Heart left ventricle (tissue), 16 donors: ENCODE results near the gene CNNM3. TPM values are rescaled to one million over a fixed set of nuclear protein-coding genes. Genes with fewer than 3 reads are reported as not detected.

Source experiments
- ATAC-seq, 4 donors: fragments of 200-7000 bp; cut with Tn5 transposase; one replicate each; pipeline ENCODE4 v1.9.1; 2020 to 2022; ENCODE audit warnings: moderate library complexity in 4 of 4, mild to moderate bottlenecking in 3 of 4, moderate number of reproducible peaks in 1 of 4
- DNase-seq, 5 donors: peaks; one replicate each; pipeline ENCODE4 v3.0.0-alpha.2; 2020
- H3K27ac ChIP-seq, 12 donors: fragments of 200-600 bp; sonication (generic) in 4 of 12; one replicate each; pipeline versions ENCODE4 v1.5.0 to v1.8.0; 2016 to 2022; ENCODE audit warnings: mild to moderate bottlenecking in 2 of 12
- H3K27me3 ChIP-seq, 9 donors: fragments of 200-600 bp; sonication (generic) in 2 of 9; one replicate each; pipeline versions ENCODE4 v1.5.1 to v1.8.0; 2016 to 2022; ENCODE audit warnings: mild to moderate bottlenecking in 3 of 9
- H3K36me3 ChIP-seq, 9 donors: fragments of 200-600 bp; sonication (generic) in 2 of 9; one replicate each; pipeline versions ENCODE4 v1.5.0 to v1.8.0; 2018 to 2022; ENCODE audit warnings: mild to moderate bottlenecking in 2 of 9
- H3K4me1 ChIP-seq, 12 donors: fragments of 200-600 bp; sonication (generic) in 4 of 12; one replicate each; pipeline versions ENCODE4 v1.5.0 to v1.8.0; 2016 to 2022; ENCODE audit warnings: mild to moderate bottlenecking in 3 of 12
- H3K4me3 ChIP-seq, 12 donors: fragments of 200-600 bp; sonication (generic) in 4 of 12; one replicate each; pipeline versions ENCODE4 v1.5.0 to v1.8.0; 2017 to 2022; ENCODE audit warnings: mild to moderate bottlenecking in 9 of 12, moderate library complexity in 4 of 12
- H3K9me3 ChIP-seq, 12 donors: fragments of 200-600 bp; sonication (generic) in 4 of 12; one replicate each; pipeline versions ENCODE4 v1.5.0 to v1.8.0; 2016 to 2022; ENCODE audit warnings: mild to moderate bottlenecking in 1 of 12
- POLR2A ChIP-seq, 2 donors: fragments of 450-650 bp; IDR thresholded peaks; one replicate each; pipeline ENCODE4 v1.6.1; 2017; ENCODE audit warnings: antibody characterized with exemption in 2 of 2, mild to moderate bottlenecking in 2 of 2, moderate library complexity in 2 of 2
- WGBS, 4 donors: extraction: QIAGEN DNeasy Blood & Tissue Kit in 2 of 4; methylation state at CpG; one replicate each; pipeline versions ENCODE4 v1.1.5 to v1.1.7; 2013 to 2018; 5-methylcytosine and 5-hydroxymethylcytosine counted together
- intact Hi-C, 10 donors: fragments of 100-400 bp; cut with DNase I; formaldehyde crosslinking; loops; one replicate each; pipeline versions ENCODE4 v1.11.1 to v1.14.2; 2022
- polyA plus RNA-seq, 2 donors: library from polyadenylated mRNA; stranded (reverse); fragments of 200-250 nt; gene quantifications; one replicate each; pipeline ENCODE4 v1.2.3, GENCODE V29; 2013
- total RNA-seq, 9 donors: library from RNA; depleted of rRNA in 2 of 9; stranded (reverse); fragments of >200 nt in 2 of 9; fragmentation: NEBNext Ultra II Directional in 3 of 9; extraction: Animal tissue kit (Norgen Biotek cat#: 25700) in 3 of 9; gene quantifications; one replicate each; pipeline versions ENCODE4 v1.1.0 to v1.2.4, GENCODE V29; 2016 to 2023
- TF ChIP-seq, protein P1 (sequence below), 12 donors: fragments of 200-600 bp; sonication (generic) in 4 of 12; IDR thresholded peaks; one replicate each; pipeline versions ENCODE4 v1.5.0 to v1.8.0; 2018 to 2022; ENCODE audit warnings: antibody characterized with exemption in 12 of 12, mild to moderate bottlenecking in 5 of 12
- donor health status: ischemic (EF 13 %, LVEDD 7.1; RV severe dilation, severe dysfunction).
- donor health status: healthy with polysubstance abuse.
- donor health status: DM: no; HTN: yes; CAD: no.
- donor health status: DM: no; HTN: no; CAD: no.
- donor health status: ischemic (EF 25% LVEDD 6.9; RV normal size, moderate dysfunction).
- donor health status: ischemic (EF 25% LVEDD 5.7; RV mildly dilated, moderate dysfunction).
- donor health status: healthy.
- donor health status: DM: yes; HTN: yes; CAD: no.
- donor health status: ischemic (EF 35%, LVEDD 5.7; RV mildly dilated, moderate dysfunction).
- donor health status: nonischemic (EF 11% LVEDD 7.7; RV severe dilation, severe dysfunction).
- donor health status: DM: yes; HTN: yes; CAD: no.
- donor health status: PGD.
- donor health status: ischemic (EF 29% LVEDD 5.4; RV normal size, mild dysfunction).
- donor health status: nonischemic (EF 23%, LVEDD 6.1; RV moderate dilation, normal function).

CNNM3 gene
- total and polyA plus RNA-seq, 11 donors = 5.1 to 17.7 (median 10.2) TPM

DNA sequence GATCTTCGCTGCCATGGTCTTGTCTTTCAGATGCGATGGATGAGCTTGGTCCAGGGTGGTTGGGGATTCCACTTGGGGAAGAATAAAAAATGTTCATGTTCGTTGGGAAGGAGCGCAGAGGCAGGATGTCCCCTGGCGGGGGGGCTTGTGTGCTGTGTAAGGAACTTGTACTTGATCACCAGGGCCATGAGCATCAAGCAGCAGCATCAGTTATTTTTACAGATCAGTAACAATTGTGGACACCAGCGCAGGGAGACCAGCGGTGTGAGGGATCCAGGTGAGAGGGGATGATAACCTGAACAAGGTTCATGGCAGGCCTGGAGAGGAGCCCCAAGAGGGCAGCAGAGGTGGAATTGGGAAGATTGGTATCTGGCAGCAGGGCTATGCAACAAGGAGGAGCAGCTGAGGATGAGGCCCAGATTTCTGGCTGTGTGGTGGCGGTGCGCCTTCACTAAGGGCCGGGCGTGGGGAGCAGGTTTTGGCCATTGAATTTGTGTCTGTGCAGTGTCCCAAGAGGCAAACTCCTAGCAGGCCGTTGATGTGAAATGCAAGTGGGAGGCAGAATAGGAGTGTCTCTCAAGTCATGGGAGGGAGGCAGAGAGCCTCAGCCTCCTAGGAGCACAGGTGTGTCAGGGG, 3.9 kb downstream of the CNNM3 start:
- peak overlapping the region in 1 of 12 donors; percentile 1 for H3K4me3 ChIP-seq

DNA sequence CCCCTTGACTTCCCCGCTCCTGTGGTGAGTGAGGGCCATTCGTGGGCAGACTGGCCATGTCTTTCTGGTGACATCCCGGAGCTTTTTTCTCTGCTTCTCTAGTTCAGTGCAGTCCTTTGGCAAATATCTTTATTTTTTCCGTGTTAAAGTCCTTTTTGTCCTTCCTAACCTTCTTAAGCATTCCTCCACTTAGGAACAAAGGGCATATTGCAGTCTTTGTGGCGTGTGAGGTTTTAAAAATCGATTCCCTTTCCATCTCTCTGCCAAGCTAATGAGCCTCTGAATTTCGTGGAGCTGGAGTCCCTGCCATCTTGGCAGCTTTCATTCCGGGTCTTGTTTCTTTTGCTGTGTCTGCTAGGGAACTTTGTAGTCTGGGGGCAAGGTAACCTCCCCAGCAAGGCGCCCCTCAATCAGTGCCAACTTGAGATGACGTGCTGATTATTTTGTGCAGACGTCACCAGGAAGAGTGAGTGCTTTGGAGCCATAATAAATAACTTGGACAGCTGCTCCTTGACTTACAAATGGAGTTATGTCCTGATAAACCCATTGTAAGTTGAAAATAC, 5.1 kb downstream of the CNNM3 start:
- Histone ChIP-seq H3K9me3 (no peaks in the 10 kb centered on the region), H3K36me3 (peaks cover 0 to 44% (median 27%) of the 10 kb centered on the region in 9 donors), H3K4me3 (no peak overlapping the region), H3K4me1 (peaks cover 3 to 71% (median 51%) of the 10 kb centered on the region in 12 donors), H3K27ac (no peak overlapping the region), H3K27me3 (no peaks in the 10 kb centered on the region)
- WGBS, 4 donors = 70 to 77% (median 75%) methylated on average over 11 of the region's 11 CpGs
- ATAC-seq (no peak), DNase-seq (no peak)
- intact Hi-C loops = no loop called here
- no peak for TF ChIP-seq POLR2A (IDR thresholded peaks at IDR 0.05)
- TF ChIP-seq, protein P1, sequence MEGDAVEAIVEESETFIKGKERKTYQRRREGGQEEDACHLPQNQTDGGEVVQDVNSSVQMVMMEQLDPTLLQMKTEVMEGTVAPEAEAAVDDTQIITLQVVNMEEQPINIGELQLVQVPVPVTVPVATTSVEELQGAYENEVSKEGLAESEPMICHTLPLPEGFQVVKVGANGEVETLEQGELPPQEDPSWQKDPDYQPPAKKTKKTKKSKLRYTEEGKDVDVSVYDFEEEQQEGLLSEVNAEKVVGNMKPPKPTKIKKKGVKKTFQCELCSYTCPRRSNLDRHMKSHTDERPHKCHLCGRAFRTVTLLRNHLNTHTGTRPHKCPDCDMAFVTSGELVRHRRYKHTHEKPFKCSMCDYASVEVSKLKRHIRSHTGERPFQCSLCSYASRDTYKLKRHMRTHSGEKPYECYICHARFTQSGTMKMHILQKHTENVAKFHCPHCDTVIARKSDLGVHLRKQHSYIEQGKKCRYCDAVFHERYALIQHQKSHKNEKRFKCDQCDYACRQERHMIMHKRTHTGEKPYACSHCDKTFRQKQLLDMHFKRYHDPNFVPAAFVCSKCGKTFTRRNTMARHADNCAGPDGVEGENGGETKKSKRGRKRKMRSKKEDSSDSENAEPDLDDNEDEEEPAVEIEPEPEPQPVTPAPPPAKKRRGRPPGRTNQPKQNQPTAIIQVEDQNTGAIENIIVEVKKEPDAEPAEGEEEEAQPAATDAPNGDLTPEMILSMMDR (IDR thresholded peaks at IDR 0.05) = no peak

More for the DNA sequence above, 3.9 kb downstream of the CNNM3 start:
- no peaks in the 10 kb centered on the region for H3K9me3 ChIP-seq
- H3K27ac ChIP-seq = peak overlapping the region in 1 of 12 donors; percentile 63
- H3K36me3 ChIP-seq = peaks cover 0 to 32% (median 15%) of the 10 kb centered on the region in 9 donors
- no peaks in the 10 kb centered on the region for H3K27me3 ChIP-seq
- 81 to 90% (median 87%) methylated on average over 12 of the region's 12 CpGs for WGBS, 4 donors
- DNase-seq (peak in 1 of 5 donors; percentile 26), ATAC-seq (no peak)
- intact Hi-C loops = loop anchor here in 2 of 10 donors (10.0 kb wide), 2 partner anchors 185 to 285 kb away; partner anchors contain the start of genes ARID5A (in 1 of the 2) and KANSL3 (in 1 of the 2)
- peaks cover 3 to 77% (median 55%) of the 10 kb centered on the region in 12 donors for H3K4me1 ChIP-seq
- TF ChIP-seq, protein P1 (IDR thresholded peaks at IDR 0.05) = no peak
- no peak for TF ChIP-seq POLR2A (IDR thresholded peaks at IDR 0.05)

DNA sequence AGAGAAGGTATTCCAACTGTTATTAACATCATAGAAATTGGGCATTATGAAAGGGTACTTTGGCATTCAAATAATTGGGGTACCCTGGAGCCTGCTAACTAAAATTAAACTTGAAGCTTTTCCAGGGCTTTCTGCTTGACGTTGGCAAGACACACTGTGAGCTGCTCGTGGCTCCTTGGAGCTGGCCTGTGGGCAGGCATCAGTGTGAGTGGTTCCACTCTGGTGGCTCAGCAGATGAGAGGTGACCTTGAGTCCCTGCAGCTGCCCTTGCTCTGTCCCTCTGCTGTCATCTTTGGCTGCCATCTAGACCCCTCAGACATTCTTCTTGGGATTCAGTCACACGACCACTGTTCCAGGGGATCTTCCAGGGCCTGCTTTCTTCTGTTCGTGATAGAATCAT, 6.7 kb downstream of the CNNM3 start:
- no peaks in the 10 kb centered on the region for H3K9me3 ChIP-seq
- no peak overlapping the region for H3K4me3 ChIP-seq
- H3K27me3 ChIP-seq = no peaks in the 10 kb centered on the region
- no peak overlapping the region for H3K27ac ChIP-seq
- intact Hi-C loops = no loop called here
- H3K36me3 ChIP-seq = peaks cover 0 to 60% (median 43%) of the 10 kb centered on the region in 9 donors
- 43 to 56% (median 48%) methylated on average over 4 of the region's 4 CpGs for WGBS, 4 donors
- DNase-seq (peak in 1 of 5 donors; percentile 31), ATAC-seq (no peak)
- TF ChIP-seq, protein P1 (IDR thresholded peaks at IDR 0.05) = no peak
- TF ChIP-seq POLR2A (IDR thresholded peaks at IDR 0.05) = no peak
- H3K4me1 ChIP-seq = peaks cover 0 to 61% (median 43%) of the 10 kb centered on the region in 12 donors

DNA sequence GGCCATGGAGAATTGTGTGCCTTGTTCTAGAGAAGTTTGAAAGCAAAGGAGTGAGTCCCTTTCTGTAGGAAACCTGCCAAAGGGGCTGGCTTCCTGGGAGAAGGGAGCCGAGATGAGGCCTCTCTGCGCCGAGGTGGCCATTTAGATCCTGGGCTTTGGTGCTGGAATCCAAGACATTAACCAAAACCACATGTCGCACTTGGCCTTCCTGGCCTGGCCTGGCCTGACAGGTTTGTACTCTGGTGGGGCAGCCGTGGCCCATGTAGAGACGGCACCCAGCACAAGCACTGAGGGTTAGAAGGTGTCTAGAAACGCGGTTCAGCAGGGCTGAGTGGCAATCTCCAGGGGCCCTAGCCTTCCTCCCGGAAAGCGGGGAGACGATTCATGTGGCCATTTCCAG, 7.1 kb downstream of the CNNM3 start:
- 69 to 76% (median 71%) methylated on average over 11 of the region's 11 CpGs for WGBS, 4 donors
- H3K9me3 ChIP-seq = no peaks in the 10 kb centered on the region
- no peak for TF ChIP-seq POLR2A (IDR thresholded peaks at IDR 0.05)
- TF ChIP-seq, protein P1 (IDR thresholded peaks at IDR 0.05) = no peak
- peaks cover 0 to 61% (median 47%) of the 10 kb centered on the region in 9 donors for H3K36me3 ChIP-seq
- DNase-seq = peak in 1 of 5 donors; percentile 60
- H3K27ac ChIP-seq = no peak overlapping the region
- no peaks in the 10 kb centered on the region for H3K27me3 ChIP-seq
- ATAC-seq = peak in 1 of 4 donors; percentile 5
- peaks cover 0 to 57% (median 38%) of the 10 kb centered on the region in 12 donors for H3K4me1 ChIP-seq
- intact Hi-C loops = no loop called here
- no peak overlapping the region for H3K4me3 ChIP-seq
